ENCODE data around the gene CHRNB2.
A peak's percentile ranks its signal among the peaks of the same experiment; 100 is the strongest.

CHRNB2 gene

DNA sequence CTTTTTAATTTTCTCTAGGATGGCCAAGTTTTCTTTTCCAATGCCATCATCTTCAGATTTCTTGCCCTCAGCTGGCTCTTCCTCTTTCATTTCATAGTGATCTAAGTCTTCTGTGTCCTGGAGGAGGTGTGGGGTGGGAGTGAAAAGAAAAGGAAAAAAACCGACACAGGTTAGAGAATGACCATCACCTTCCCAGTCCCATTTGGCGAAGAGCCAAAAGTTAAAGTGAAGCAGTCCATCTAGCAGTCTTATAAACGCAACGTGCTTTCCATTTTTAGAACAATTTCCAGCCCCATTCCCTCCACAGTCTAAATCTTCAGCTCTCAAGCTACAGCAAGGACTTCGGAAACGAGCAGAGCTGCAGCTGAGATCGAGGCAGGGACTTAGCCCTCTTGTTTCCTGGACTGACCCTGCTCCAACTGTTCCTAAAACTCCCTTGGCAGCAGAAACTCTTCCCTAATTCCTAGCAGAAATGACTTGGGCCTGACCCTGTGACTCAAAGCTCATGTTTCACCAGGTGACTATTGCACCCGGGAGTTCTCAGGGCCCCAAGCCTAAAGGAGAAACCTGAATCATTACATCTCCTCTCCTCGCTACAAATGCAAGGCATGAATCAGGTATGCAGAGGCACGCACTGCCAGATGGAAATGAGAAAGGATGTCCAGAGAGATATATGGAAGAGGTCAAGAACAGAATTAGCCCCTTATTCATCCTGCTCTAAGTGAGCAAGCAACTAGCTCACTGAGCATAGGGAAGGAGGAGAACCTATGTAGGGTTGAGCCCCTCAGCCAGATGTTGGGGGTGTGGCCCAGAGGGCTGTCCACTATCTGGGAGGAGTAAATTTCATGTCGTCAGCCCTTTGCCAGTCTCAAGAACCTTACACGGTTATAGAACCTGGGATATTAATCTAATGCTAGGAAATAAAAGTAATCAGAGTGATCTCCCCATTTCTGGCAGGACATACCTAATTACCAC is 14.2 kb upstream of the CHRNB2 start:
- no peak for DNase-seq

DNA sequence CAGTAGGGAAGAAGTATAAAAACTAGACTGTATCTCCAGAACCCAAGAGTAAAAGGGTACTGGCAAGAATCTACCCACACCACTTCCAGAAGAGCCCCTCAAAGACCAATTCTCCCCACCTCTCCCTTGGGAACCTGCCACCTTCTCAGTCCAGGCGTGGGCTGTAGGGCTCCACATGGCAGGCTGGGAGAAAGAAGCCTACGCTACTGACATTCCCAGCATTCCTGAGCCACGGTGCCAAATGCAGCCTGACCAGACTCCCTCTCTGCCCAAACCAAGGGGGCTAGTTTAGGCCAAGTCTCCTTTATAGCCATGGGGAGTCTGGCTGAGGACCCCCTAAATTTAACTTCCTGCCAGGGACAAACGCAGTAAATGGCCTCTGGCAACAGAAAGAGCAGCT is 11.2 kb upstream of the CHRNB2 start:
- no peak for DNase-seq

DNA sequence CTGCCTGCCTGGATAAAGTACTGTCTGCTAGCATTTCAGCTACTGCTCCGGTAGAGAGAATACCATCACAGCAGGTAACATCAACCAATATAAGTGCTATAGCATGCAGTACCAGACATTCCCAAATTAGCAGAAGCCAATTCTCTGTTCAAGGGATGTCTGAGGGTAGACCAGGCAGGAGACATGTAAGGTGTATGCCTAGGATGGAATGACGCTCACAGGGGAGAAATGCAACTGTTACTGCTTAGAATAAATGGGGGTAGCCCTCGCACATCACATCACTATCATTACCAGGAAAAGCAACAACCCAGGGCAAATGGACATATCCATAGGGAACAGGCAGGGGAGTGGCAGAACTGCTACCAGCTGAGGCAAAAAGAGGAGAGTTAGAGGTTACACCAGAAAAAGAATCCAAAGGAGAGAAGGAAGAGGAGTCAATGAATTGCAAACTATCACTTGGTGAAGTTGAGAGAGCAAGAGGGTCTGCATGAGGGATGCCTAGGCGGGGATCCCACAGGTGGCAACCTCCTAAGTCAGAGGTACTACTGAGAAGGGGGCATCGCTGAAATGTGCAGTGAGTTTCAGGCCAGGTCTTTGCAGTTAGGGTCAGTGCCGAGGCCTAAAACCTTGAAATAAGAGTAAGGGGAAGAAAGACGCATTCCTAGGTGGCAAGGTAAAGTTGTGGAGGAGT is 10.2 kb upstream of the CHRNB2 start:
- no peak for DNase-seq

DNA sequence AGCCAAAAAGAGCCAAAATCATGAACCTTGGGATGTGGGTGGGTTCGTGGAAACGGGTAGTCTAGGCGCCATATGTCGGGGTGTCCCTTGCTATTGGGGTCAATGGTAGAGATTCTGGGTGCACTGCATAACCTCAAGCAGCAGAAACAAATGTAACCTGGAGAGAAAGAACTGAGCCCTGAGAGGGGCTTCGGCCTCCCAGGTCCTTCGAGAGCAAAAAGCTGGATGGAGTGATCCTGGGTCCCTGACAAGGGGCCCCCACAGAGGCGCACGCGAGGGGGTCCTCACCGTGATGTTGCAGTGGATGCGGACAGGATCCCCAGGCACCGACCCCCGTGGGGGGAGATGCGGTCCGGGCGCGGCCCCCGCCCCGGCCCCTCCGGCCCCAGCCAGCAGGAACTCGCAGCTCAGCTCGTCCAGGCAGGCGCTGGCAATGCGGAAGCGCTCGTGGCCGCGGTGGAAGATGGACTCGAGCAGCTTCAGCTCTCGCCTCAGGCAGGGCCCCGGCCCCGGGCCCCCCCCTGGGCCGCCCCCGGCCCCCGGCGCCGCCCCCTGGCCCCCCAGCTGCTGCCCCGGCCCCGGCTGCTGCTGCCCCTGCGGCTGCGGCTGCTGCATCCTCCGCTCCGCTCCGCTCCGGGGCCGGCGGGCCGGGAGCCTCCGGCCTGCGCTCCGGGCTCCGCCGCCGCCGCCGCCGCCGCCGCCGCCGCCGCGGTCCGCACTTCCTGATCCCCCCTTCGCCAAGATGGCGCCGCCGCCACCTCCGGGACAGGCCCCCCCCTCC is 9.4 kb upstream of the CHRNB2 start, which contains the start of gene UBE2Q1:
Gene UBE2Q1 (minus strand): TSS at position 724 of the 781 bp plus-strand sequence. CDS start 109 bp downstream, at position 615.
- no peak for DNase-seq

DNA sequence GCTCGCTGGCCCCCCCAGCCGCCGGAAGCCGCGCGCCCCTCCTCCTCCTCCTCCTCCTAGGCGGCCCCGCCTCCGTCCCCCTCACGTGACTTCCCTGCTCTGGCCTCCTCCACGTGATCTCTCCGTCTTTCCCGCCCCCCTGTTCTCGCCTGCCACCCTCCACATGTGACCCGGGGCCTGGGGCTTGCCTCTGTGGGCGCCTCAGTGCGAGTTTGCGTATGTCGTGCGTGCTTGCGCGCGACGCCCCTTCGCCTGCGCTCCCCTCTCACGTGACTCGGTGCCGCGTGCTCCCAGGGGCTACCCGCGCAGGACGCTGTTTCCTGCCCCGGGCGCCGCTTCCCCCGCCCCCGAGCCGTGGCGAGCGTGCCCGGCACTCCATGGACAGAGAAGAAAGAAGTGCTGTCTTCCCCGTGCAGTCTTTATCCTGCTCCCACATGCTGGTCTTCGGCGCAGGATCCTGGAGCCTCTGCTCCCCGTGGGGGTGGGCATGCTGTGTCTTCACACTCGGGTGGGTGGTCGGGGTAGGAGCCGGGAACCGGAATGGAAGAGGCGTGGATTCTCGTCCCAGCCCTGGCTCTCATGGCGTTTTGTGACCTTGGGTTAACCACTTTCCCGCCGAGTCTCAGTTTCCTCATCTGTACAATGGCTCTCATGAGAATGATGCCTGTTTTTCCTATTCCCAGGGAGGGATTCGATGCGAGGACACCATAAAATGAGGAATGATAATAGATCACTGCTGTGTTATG is 8.7 kb upstream of the CHRNB2 start:
- DNase-seq, result peak; percentile 97

DNA sequence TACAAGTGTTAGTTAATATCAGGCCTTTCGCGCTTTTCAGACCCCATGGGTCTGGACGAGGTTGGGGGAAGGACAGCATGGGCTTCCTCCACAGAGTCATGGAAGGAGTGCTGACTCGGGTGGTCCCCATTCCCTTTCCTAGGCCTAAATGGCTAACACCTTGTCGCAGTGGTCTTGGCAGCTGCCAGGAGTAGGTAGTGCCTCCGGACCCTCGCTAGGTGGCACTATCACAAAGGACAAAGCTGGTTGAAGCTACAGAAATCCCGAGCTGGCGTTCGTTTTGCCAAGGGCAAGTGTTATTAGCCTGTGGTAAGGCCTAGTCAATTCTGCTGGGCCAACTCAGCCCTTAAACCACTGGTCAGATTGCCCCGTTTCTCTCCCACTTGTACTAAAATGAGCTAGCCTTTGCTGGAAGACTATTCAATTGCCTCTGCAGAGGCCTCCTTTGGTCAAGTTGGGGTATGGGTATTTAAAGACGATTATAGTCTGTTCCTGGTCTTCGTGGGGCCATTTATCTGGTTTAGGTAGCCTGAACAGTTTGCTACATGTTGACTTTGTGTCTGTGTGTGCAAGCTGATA is 8.0 kb upstream of the CHRNB2 start:
- DNase-seq, result peak; percentile 86

DNA sequence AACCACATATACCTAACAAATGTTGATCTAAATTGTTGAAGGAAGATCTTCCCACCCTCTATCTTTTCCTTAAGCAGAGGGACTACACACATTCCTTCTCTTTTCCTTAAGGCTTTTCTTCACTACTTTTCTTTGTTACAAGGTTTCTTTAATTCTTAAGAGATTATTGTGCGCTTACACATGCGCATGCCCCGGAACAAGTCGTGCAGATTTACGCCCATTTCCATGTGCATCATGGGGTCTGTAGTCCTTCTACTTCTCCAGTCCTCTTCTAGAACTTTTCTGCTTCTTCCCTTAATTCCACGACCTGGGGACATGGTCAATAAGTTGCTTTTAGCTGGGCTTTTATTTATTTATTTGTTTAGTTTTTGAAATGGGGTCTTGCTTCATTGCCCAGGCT is 1.7 kb upstream of the CHRNB2 start:
- DNase-seq, result no peak

DNA sequence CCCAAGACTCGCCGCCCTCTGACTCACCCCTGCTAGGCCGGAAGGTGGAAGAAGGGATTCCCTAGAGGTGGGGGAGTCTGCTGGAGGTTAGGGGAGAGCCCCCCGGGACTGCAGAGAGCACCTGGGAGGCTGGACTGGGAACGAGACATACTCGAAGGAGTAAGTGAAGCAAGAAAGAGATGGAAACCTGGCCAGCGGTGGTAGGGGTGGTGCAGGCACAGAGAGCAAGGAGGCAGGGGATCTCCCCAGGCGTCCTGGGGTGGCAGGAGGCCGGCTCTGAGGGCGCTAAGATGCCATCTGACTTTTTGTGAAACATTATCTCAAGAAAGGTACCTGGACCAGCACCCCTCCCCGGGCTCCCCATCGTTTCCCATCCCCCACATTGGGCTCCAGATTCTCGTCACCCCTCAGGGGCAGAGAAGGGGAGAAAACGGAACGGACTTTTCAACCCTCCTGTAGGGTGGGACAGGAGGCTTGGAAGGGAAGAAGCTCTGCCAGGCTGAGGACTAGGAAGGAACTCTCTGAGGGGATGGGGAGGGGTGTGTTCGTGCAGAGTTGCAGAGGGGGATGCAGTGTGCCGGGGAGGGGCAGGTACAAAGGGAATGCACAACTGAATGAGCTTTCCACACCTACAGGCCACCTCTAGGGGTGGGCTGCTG is 708 bp downstream of the CHRNB2 start:
- DNase-seq, result no peak

DNA sequence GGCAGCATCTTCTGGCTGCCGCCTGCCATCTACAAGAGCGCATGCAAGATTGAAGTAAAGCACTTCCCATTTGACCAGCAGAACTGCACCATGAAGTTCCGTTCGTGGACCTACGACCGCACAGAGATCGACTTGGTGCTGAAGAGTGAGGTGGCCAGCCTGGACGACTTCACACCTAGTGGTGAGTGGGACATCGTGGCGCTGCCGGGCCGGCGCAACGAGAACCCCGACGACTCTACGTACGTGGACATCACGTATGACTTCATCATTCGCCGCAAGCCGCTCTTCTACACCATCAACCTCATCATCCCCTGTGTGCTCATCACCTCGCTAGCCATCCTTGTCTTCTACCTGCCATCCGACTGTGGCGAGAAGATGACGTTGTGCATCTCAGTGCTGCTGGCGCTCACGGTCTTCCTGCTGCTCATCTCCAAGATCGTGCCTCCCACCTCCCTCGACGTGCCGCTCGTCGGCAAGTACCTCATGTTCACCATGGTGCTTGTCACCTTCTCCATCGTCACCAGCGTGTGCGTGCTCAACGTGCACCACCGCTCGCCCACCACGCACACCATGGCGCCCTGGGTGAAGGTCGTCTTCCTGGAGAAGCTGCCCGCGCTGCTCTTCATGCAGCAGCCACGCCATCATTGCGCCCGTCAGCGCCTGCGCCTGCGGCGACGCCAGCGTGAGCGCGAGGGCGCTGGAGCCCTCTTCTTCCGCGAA is 3.8 kb downstream of the CHRNB2 start:
- no peak for DNase-seq

DNA sequence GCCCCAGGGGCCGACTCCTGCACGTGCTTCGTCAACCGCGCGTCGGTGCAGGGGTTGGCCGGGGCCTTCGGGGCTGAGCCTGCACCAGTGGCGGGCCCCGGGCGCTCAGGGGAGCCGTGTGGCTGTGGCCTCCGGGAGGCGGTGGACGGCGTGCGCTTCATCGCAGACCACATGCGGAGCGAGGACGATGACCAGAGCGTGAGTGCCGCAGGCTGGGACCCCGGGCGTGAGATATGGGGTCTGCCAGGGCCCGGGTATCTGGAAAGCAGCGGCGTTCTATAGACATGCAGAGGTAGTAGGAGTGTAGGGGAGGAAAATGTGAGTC is 4.3 kb downstream of the CHRNB2 start:
- DNase-seq, result no peak

DNA sequence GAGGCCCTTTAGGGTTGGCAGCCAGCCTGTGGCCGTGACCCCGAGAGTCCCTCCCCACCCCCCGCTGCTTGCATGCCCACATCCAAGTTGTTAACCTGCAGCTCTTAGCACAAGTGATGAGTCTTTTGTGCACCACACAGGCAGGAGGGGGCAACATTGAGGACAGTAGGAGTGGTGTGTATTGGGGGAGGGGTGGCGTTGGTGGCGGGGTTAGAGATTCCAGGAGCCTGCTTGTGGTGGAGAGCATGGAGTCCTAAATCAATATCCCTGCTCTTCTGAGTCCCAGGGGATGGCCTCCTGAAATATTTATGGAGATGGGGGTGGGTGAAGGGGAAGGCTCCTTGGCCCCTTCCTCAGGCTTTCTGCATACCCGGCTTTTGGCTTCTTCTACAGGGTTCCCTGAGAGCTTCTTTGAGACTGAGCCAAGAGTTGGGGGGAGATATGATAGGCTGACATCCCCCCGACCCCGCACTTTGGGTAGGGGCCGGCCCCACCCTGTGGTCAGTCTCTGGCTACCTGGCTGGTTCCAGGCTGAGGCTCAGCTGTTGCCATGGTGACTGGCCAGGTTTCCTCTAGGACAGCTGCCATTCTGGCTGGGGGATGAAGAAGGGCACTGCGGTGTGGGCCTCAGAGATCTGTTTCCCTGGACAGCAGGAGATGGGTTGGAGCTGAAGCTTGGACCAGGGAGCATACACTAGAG is 5.0 kb downstream of the CHRNB2 start:
- DNase-seq, result no peak

DNA sequence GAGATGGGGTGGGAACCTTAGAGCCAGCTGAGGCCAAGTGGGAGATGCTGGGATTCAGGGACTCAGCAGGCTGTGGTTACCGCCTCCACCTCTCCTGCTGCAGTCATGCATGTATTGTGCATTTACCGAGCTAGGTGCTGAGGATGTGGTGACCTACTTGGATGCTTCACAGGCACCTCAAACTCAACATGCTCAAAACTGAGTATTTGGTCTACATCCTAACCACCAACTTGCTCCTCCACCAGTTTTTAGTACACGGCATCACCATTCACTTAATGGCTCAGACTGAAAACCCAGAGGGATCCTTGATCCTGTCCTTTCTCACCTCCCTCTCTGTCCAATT is 5.6 kb downstream of the CHRNB2 start:
- no peak for DNase-seq

DNA sequence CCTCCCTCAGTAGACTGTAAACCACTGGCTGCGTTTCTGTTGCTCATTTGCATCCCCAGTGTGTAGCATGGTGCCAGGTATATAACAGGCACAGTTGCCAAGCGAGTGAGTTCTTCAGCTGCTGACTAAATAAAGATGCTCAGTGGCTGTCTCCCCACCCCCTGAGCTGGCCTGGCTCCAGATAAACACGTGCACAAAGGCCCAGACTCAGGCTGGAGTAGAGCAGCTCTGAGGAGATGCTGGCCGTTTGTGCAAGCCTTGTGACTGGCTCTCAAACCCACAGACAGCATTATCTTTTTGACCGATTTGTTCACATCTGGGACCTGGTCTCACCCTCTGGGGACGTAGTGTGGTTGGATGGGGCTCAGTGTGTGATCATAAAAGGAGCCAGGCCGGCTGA is 7.1 kb downstream of the CHRNB2 start:
- peak; percentile 64 for DNase-seq

DNA sequence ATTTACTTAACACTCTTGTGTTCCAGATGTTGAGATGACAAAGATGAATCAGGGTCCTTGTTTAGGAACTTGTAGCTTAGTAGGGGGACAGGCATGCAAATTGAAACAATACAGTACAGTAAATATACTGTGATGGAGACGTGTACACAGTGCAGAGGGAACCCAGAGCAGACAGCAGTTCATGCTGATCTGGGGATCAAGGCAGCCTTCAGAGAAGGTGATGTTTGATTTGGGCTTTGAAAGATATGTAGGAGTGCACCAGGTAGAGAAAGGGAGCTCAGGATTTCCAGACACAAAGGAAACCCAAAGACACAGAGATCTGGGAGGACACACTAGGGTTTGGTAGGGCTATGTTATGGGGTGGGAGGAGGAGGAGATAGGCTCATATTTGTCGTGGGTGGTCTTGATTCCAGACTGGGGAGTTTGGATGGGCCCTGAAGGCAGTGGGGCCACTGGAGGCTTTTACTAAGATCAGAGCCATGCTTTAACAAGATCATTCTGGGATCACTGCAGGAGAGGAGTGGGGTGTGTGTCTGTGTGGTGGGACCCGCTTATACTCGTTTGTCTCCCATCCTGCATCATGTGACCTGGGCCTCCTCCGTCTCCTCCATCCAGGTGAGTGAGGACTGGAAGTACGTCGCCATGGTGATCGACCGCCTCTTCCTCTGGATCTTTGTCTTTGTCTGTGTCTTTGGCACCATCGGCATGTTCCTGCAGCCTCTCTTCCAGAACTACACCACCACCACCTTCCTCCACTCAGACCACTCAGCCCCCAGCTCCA is 7.8 kb downstream of the CHRNB2 start:
- no peak for DNase-seq

DNA sequence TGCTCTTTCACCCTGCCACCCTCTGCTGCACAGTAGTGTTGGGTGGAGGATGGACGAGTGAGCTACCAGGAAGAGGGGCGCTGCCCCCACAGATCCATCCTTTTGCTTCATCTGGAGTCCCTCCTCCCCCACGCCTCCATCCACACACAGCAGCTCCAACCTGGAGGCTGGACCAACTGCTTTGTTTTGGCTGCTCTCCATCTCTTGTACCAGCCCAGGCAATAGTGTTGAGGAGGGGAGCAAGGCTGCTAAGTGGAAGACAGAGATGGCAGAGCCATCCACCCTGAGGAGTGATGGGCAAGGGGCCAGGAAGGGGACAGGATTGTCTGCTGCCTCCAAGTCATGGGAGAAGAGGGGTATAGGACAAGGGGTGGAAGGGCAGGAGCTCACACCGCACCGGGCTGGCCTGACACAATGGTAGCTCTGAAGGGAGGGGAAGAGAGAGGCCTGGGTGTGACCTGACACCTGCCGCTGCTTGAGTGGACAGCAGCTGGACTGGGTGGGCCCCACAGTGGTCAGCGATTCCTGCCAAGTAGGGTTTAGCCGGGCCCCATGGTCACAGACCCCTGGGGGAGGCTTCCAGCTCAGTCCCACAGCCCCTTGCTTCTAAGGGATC is 8.5 kb downstream of the CHRNB2 start:
- DNase-seq, result no peak

DNA sequence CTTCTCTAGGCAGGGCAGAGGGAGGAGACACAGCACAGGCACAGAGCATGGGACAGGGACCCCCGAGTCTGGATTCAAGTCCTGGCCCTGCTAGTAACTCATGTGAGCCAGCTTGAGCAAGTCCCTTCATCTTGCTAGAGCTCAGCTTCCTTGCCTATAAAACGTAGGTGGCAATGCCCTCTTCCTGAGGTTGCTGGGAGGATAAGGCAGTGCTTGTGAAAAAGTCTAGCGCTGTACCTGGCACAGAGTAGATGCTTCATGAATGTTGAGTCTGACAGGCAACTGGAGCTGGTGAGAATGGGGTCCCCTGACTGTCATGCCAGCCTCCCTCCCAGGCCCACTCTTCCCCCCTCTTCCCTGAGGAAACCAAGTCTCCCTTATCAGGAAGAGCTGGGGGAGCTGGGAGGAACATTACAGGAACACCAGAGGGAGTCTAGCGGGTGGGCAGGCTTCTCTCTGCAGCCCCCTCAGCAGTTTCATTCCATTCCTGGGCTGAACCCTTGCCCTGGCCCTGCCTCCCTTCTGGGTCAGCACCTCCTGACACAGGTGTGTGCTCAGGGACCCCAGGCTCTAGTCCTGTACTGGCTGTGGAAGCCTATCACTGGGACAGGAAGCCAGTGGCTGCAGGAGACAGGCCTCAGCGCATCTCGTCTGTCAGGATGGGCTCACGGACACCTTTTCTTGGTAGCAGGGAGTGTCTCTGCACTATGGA is 9.9 kb downstream of the CHRNB2 start:
- no peak for DNase-seq

DNA sequence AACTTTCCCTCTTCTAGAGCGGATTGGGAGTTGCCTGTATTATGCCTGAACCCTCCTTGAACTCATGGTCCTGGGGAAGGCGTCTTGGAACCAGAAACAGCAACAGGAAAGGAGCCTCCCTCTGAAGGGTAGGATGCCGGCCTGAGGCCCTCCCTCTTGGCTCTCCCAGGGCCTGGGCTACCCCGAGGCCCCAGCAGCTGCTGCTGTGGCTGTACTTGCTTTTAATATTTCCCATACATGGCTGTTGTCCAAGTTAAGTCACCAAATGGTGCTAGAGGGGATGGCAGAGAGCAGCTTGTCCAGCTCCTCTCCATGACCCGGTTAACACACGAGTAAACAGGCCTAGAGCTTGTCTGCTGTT is 10.5 kb downstream of the CHRNB2 start:
- DNase-seq, result no peak

DNA sequence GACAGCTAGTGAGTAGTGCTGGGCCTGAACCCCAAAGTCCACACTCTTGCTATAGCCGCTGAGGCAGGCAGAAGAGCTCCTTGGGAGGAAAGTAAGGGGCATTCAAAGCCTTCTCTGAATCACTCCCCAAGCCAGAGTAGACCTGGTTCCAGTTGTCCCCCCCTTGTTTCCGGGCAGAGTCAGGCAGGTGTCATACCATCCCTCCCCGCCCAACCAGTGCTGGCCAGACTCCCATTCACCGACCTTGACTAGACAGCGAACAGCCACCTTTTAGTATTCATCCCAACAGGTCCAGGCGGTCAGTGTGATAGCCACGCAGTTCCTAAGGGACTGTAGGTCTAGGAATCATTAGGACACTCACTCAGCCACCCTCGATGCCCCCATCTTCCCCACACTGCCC is 11.8 kb downstream of the CHRNB2 start:
- no peak for DNase-seq

DNA sequence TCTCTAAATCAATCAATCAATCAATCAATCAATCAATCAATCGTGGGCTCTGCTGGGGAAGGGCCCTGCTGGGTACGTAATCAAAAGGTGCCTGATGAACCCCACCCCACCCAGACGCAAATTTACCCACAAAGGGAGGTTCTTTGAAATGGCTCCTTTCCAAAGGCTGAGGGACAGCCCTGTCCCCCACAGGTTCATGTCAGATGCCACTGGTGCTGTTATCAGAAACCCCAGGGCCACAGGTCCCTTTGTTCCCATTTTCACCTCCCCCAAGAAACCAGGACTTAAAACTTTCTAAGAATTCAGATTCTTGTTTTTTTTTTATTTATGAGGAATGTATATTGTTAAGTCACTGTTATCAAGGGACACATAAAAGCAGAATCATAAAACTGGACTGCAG is 14.2 kb downstream of the CHRNB2 start:
- no peak for DNase-seq
